Activated CD8-positive, alpha-beta memory T cell treated with anti-CD3 and anti-CD28 coated beads, Interleukin-2, amount 50 U/mL, for 48 hours (primary cell): Measurements from ENCODE around the gene SPPL2A.

Source experiments
- DNase-seq: peaks from one replicate; pipeline ENCODE4 v3.0.0-alpha.2; 2020

SPPL2A gene

DNA sequence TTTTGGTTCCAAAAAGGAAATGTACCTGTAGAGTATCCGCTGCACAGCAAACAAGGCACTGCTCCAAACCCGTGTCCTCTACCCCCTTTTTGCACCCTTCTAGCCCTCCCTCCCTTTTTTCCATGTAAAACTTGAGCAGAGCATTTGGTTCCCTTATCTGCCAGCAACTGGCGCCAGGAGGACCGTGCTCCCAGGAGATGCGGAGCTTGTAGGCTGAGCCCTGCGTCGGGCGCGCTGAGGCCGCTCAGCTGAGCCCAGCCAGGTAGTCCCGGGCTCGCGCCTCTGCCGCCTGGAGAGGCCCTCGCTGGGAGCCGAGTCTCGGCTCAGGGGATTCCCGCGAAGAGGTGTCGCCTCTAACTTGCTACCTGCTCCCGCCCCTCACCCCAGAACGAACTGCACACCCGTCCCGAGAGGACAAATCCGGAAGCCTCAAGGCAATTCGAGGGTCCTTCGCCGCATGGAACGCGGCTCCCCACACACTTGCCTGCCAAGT lies 79.5 kb downstream of the SPPL2A start:
- peak; percentile 87 for DNase-seq

DNA sequence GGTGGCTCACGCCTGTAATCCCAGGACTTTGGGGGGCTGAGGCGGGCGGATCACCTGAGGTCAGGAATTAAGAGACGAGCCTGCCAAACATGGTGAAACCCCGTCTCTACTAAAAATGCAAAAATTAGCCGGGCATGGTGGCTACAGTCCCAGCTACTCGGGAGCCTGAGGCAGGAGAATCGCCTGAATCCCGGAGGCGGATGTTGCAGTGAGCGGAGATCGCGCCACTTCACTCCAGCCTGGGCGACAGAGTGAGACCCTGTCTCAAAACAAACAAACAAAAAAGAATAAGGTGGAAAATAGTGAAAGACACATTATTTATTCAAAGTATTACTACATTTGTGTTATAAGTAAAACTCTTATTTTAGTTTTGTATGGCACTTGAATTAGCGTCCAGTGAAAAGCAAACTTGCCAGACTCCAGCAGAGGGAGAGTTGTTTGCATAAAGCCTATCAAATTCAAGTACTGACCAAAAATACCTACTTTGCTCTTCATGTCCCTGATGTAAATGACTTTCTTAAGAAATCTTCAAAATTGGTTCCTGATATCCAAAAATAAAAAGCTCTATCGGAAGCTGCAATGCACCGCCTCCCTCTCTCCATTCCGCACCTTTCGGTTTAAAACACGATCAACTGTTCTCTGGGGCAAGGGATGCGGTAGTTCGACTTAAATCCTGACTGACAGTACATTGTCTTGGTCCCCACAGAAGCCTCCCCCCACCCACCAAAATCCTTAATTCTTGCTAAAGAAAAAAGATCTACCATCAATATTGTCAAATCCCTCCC lies 80.1 kb downstream of the SPPL2A start:
- no peak for DNase-seq

DNA sequence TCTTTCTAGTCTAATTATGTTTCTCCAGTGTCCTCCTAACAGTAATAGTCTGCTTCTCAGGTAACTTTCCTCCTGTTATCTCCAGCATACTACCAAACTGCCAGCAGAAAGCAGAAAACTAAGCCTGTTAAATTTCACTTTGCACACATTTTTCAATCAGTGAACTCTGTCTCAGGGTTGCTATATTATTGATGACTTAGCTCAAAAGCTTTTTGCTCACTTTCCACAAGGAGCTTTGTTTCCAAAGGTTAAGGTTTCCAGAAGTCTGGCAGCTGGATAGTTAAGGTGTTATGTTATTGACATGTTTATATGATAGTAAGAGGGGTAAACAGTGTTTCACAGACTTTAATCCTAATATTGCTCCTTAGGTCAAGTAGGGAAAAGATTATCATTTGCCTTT lies 84.0 kb downstream of the SPPL2A start:
- no peak for DNase-seq

DNA sequence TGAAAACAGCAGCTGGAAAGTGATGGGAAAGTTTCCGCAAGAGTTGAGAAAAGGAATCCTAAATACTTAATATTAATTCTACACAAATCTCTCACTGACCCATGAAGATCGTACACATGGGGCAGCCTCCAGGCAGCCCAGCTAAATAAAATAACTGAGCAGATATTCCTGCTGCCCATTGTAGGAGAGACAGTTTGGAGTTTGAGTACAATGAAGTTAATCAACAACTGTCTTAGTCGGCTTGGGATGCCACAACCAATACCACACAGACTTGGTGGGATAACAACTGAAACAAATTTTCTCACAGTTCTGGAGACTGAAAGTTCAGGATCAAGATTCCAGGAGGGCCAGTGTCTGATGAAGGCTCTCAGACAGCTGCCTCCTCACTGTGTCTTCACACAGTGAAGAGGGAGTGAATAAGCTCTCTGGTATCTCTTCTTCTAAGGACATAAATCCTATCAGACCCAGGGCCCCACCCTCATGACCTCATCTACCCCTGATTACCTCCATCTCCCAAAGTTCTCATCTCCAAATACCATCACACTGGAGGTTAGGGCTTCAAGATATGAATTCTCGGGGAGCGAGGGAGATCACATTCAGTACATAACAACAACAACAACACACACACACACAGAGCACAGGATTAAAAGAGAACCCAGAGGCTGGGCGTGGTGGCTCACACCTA lies 88.6 kb downstream of the SPPL2A start:
- no peak for DNase-seq

DNA sequence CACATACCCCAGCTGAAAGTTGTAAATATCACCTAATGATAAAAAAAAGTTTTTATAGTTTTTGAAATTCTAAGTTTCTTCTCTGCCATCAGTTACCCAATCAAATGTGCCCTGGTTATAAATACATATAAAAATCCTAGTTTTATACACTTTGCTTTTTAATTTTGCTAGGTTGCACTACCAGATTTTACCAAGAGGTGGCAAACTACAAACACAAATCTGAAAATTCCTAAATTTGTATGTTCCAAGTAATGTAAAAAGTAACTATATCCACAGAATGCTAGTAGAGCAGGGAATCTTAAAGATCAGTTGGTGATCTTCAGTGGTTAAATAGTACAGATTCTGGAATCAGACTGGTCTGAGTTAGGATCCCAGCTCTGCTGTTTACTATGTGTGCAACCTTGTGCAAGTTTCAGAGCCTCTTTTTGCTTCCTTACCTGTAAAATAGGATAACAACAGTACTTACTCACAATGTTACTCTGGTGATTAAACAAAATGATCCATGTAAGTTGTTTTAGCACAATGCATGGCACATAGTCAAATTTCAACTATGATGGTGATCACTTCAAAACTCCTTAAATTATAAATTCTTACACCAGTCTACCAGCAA lies 89.9 kb downstream of the SPPL2A start:
- DNase-seq = no peak

DNA sequence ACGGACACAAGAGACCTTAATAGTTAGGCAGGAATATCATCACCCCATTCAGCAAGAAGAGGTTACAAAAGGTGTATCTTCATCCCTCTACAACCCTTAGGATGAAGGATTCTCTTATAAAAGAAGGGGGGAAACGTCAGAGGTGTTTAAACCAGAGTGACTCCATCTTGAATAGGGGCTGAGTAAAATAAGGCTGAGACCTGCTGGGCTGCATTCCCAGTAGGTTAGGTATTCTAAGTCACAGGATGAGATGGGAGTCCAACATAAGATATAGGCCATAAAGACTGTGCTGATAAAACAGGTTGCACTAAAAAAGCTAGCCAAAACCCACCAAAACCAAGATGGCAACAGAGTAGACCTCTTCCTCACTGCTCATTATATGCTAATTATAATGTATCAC lies 95.4 kb downstream of the SPPL2A start:
- DNase-seq = no peak

DNA sequence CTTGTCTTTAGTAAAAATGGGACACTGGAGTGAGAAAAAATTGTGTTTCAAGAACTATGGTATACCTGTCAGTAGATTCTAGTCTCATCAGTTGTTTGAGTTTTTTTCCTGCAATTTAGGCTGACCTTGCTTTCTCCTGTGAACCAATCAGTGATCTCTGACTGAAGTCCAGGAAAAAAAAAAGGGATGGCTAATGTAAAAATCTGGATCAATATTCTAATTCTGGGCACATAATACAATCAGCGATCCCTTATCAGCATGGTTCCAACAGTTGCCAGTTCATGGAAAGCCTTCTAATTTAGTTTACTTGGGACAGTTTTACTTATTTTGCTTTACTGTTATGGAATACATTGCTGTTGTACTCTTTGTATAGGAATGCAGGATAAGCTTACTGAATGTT lies 95.9 kb downstream of the SPPL2A start:
- no peak for DNase-seq

DNA sequence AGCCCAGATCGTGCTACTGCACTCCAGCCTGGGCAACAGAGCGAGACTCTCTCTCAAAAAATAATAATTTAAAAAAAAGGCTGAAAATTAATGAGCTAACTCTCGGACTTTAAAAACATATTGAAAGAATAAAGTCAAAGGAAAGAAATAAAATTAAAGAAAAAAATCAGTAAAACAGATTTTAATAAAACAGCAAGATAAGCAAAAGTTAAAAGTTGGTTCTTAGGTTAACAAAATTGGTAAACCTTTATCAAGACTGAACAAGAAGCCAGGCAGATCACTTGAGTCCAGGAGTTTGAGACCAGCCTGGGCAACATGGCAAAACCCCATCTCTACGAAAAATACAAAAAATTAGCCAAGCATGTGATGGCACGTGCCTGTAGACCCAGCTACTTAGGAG lies 99.6 kb downstream of the SPPL2A start:
- DNase-seq = no peak

DNA sequence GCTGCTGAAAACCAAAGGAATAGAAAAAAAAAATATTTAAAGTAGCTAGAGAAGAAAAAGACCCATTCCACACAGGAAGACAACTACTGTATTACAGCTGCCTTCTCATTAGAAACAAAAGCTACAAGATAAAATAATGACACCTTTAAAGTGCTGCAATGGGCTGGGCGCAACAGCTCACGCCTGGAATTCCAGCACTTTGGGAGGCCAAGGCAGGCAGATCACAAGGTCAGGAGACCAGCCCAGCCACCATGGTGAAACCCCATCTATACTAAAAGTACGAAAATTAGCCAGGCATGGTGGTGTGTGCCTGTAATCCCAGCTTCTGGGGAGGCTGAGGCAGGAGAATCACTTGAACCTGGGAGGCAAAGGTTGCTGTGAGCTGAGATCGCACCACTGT lies 110.0 kb downstream of the SPPL2A start:
- no peak for DNase-seq

DNA sequence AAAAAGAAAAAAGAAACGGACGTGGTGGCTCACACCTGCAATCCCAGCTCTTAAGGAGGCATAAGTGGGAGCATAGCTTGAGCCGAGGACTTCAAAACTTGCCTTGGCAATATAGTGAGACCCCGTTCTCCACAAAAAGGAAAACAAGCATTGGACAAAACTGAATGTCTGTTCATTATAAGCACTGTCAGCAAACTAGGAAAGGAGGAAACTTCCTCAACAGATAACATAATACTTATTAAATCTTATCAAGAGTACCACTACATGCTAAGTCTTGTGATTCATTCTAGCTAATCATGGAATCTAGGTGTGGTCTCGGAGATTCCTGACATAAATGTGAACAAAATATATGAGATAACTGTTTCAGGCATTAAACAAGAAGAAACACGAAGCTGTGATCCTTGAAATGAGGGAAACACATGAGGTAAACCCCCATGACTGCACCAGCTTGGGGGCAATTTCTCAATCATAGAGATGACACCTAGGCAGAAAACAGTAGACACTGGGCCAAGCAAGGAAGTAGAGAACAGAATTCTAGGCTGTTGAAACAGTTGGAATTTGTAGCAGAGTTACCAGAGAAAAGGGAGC lies 112.3 kb downstream of the SPPL2A start:
- DNase-seq = no peak

DNA sequence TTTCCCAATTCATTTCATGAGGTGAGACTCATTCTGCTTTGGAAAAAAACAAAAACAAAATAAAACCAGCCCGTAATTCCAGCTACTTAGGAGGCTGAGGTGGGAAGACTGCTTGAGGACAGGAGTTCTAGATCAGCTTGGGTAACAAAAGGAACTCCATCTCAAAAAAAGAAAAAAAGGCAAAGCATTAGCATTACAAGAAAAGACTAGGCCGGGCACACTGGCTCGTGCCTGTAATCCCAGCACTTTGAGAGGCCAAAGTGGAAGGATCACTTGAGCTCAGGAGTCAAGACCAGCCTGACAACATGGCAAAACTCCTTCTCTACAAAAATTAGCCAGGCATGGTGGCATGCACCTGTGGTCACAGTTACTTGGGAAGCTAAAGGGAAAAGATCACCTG lies 112.8 kb downstream of the SPPL2A start:
- no peak for DNase-seq
